SK-N-SH treated with all-trans-retinoic acid at 6 μM for 48 hours (cell line): ENCODE measurements around the gene CDH16.

Source experiments
- ATAC-seq: fragments of 200-7000 bp; cut with Tn5 transposase; 3 replicates; pipeline ENCODE4 v1.9.1; 2020; ENCODE audit warnings: mild to moderate bottlenecking, moderate library complexity
- ARNTL ChIP-seq: fragments of 450-650 bp; formaldehyde crosslinking; IDR thresholded peaks from 2 replicates; pipeline ENCODE4 v1.5.0; 2020; ENCODE audit warnings: low read depth, mild to moderate bottlenecking, moderate library complexity, borderline replicate concordance
- BACH2 ChIP-seq: fragments of 250-450 bp; sonication (Bioruptor Pico); IDR thresholded peaks from 2 replicates; pipeline ENCODE4 v1.9.0; 2021; ENCODE audit warnings: mild to moderate bottlenecking, borderline replicate concordance
- CREB5 ChIP-seq: fragments of 250-450 bp; sonication (Bioruptor Pico); IDR thresholded peaks from 2 replicates; pipeline ENCODE4 v1.5.1; 2020; ENCODE audit warnings: low read depth, mild to moderate bottlenecking, moderate library complexity
- CSDC2 ChIP-seq: fragments of 250-450 bp; sonication (Bioruptor Pico); IDR thresholded peaks from 2 replicates; pipeline ENCODE4 v1.5.0; 2020; ENCODE audit warnings: mild to moderate bottlenecking, moderate library complexity
- CSRNP3 ChIP-seq: fragments of 250-450 bp; sonication (Bioruptor Pico); IDR thresholded peaks from 2 replicates; pipeline ENCODE4 v1.5.1; 2021; ENCODE audit warnings: mild to moderate bottlenecking, moderate library complexity
- ESRRG ChIP-seq: fragments of 250-450 bp; sonication (Bioruptor Pico); IDR thresholded peaks from 2 replicates; pipeline ENCODE4 v1.6.1; 2021; ENCODE audit warnings: mild to moderate bottlenecking
- GLIS3 ChIP-seq: fragments of 250-450 bp; sonication (Bioruptor Pico); IDR thresholded peaks from 2 replicates; pipeline ENCODE4 v1.5.0; 2020; ENCODE audit warnings: mild to moderate bottlenecking, moderate library complexity
- ISL1 ChIP-seq: fragments of 250-450 bp; sonication (Bioruptor Pico); IDR thresholded peaks from 2 replicates; pipeline ENCODE4 v2.1.2; 2022; ENCODE audit warnings: mild to moderate bottlenecking, moderate library complexity
- OSR1 ChIP-seq: fragments of 250-450 bp; sonication (Bioruptor Pico); IDR thresholded peaks from 2 replicates; pipeline ENCODE4 v1.8.0; 2022; ENCODE audit warnings: moderate library complexity, mild to moderate bottlenecking, inconsistent platforms
- POU6F1 ChIP-seq: fragments of 250-450 bp; sonication (Bioruptor Pico); IDR thresholded peaks from 2 replicates; pipeline ENCODE4 v1.8.0; 2021; ENCODE audit warnings: low read depth, mild to moderate bottlenecking, moderate library complexity, borderline replicate concordance
- PPARA ChIP-seq: fragments of 250-450 bp; sonication (Bioruptor Pico); IDR thresholded peaks from 2 replicates; pipeline ENCODE4 v1.5.0; 2020; ENCODE audit warnings: mild to moderate bottlenecking, borderline replicate concordance
- RARB ChIP-seq: fragments of 250-450 bp; sonication (Bioruptor Pico); IDR thresholded peaks from 2 replicates; pipeline ENCODE4 v1.8.0; 2021; ENCODE audit warnings: mild to moderate bottlenecking, moderate library complexity
- TOX ChIP-seq: fragments of 250-450 bp; sonication (Bioruptor Pico); IDR thresholded peaks from 2 replicates; pipeline ENCODE4 v1.8.0; 2021; ENCODE audit warnings: mild to moderate bottlenecking, moderate library complexity, borderline replicate concordance
- TSHZ2 ChIP-seq: fragments of 250-450 bp; sonication (Bioruptor Pico); IDR thresholded peaks from 2 replicates; pipeline ENCODE4 v1.5.0; 2020; ENCODE audit warnings: mild to moderate bottlenecking, moderate library complexity
- ZC3H10 ChIP-seq: fragments of 250-450 bp; sonication (Bioruptor Pico); IDR thresholded peaks from 2 replicates; pipeline ENCODE4 v1.5.1; 2021; ENCODE audit warnings: mild to moderate bottlenecking, moderate library complexity
- ZNF565 ChIP-seq: fragments of 450-650 bp; formaldehyde crosslinking; conservative IDR thresholded peaks from 2 replicates; pipeline ENCODE4 v1.5.0; 2020; ENCODE audit warnings: low read depth, mild to moderate bottlenecking, moderate library complexity

Gene CDH16

DNA sequence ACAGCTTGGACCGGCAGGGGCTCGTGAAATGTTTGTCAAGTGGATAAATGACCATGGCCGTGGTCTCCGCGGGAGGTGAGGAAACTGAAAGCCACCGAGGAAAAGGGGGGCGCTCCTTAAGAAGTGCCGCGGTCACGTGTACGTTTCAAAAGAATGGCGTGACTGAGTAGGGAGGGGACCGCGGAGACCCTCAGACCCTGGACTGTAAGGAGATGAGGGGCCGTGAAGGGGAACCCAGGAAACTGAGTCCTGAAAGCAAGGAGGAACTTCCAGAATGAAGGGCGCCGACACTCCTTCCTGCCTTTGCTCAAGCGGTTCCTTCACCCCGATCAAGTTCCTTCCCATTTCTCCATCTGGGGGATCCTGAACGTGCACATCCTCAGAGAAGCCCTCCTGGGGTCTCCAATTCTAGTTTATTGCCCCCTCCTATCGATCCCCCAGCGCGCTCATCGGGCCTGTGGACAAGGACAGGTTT is 16.2 kb upstream of the CDH16 start:
- peak; percentile 25 for ATAC-seq

DNA sequence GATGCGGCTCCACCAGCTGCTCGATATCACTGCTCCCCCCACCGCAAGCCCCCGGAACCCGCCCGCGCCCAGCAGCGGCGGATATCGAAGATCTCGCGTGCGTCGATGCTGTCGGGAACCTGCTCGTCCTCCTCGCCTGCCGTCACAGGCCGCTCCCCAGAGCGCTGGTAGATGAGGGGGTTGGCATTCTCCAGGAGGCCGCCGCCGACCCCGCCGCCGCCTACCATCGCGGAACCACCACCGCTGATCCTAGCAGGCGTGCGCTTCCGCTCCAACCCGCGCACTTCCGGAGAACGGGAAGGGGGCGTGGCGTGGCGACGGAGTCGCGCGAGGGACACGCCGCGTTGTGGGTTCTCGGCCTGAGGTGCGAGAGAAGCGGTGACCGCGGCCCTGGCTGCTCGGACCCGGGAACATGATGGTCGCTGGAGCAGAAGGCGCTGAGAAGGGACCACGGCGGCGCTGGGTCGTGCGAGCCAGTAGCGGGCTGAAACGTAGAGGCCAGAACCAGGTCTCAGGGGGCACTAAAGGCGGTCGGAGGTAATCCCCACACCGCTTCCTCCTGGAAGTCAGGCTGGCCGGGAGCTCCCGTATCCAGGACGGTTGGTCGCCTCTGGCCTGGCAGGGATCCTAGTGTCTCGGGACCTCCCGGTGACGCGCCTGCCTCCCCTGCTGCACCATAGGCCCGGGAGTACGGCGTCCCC is 15.6 kb upstream of the CDH16 start, which contains the start of gene CIAO2B:
Gene CIAO2B, minus strand, starts transcription at position 265 of the 701 bp plus-strand sequence. Its CDS starts 38 bp downstream, at position 227.
- TF ChIP-seq ISL1 (CRISPR knock-in tag) (no peak), ESRRG (CRISPR knock-in tag) (0 out of 2 replicates have a peak, but pooled peaks have one; percentile 33), TOX (CRISPR knock-in tag) (no peak)
- peak; percentile 87 for ATAC-seq

DNA sequence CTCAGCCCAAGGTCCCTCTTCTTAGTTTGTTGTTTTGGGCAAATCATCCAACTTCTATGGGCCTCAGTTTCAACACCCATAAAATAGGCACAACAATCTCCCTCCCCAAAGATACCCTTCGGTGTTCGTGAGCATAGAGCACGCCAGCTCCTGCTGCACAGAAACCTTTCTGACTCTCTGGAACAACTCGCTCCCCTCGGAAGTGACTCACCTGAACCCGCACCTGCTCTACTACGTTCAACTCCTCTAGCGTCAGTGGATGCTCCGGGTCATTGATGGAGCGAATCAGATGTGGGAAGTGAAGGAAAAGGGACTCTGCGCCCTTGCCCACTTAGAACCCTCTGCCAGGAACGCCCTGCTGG is 15.1 kb upstream of the CDH16 start:
- ATAC-seq: no peak
- TF ChIP-seq CSRNP3 (CRISPR knock-in tag) (no peak), CREB5 (CRISPR knock-in tag) (peak; percentile 41; the same call in 1 of the 2 replicates), CSDC2 (CRISPR knock-in tag) (no peak), ARNTL (CRISPR knock-in tag) (no peak)

DNA sequence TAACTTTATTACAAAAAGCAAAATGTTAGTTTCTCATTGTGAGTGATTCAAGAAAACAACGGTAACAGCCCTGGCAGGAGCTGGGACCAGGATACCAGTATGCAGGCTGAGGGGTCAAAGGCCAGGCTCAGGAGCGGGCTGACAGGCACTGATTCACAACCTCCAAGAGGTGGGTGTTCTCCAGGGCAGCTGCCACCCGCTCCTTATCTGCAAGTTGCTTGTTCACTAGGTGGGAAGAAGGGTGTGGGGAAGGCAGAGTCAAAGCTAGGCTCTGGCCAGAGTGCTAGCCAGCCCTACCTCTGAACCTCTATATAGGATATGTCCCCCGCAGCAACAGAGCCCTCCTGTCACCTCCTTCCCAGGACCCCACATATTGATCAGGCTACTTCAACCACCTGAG is 13.4 kb upstream of the CDH16 start:
- no peak for ATAC-seq
- TF ChIP-seq ESRRG (CRISPR knock-in tag): no peak
- TF ChIP-seq GLIS3 (CRISPR knock-in tag): no peak
- TF ChIP-seq OSR1 (CRISPR knock-in tag): no peak
- no peak for TF ChIP-seq POU6F1
- no peak for TF ChIP-seq CREB5 (CRISPR knock-in tag)
- TF ChIP-seq ISL1 (CRISPR knock-in tag): no peak
- TF ChIP-seq RARB: no peak
- TF ChIP-seq PPARA (CRISPR knock-in tag): no peak
- TF ChIP-seq TOX (CRISPR knock-in tag): no peak
- TF ChIP-seq BACH2 (CRISPR knock-in tag): no peak
- TF ChIP-seq ZNF565 (CRISPR knock-in tag): no peak
- TF ChIP-seq ZC3H10 (CRISPR knock-in tag): no peak
- TF ChIP-seq TSHZ2 (CRISPR knock-in tag): no peak
- TF ChIP-seq, all 23 proteins: peak for 0

DNA sequence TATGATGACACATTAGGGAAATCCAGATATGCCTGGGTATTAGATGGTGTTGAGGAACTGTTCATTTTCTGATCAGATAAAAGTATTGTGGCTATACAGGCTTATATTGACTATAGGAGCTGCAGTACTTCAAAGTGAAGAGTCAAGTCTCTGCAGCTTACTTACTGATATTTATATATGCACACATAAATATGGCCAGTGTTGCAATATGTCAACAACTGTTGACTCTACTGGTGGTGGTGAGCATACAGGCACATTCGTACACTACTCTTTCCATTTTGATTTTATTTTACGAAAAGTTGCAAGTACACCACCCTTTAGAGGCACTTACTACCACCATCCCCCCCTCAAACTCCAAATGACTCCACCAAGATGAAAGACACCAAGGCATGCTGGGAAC is 13.0 kb upstream of the CDH16 start:
- TF ChIP-seq ZC3H10 (CRISPR knock-in tag) (no peak), RARB (no peak), ZNF565 (CRISPR knock-in tag) (no peak)
- no peak for ATAC-seq
